ENCODE measurements around the gene UBTD1. TPM values are rescaled to one million over a fixed set of nuclear protein-coding genes. Genes with fewer than 3 reads are reported as not detected.
"Not testable (repeated sequence)": the region's sequence is repeated elsewhere in the genome, so short reads cannot be mapped to it uniquely, and the experiment has no call there.

Gene UBTD1
- total RNA-seq, 6 experiments from 2014 or later, result 5.4 to 8.8 (median 7.0) TPM

DNA sequence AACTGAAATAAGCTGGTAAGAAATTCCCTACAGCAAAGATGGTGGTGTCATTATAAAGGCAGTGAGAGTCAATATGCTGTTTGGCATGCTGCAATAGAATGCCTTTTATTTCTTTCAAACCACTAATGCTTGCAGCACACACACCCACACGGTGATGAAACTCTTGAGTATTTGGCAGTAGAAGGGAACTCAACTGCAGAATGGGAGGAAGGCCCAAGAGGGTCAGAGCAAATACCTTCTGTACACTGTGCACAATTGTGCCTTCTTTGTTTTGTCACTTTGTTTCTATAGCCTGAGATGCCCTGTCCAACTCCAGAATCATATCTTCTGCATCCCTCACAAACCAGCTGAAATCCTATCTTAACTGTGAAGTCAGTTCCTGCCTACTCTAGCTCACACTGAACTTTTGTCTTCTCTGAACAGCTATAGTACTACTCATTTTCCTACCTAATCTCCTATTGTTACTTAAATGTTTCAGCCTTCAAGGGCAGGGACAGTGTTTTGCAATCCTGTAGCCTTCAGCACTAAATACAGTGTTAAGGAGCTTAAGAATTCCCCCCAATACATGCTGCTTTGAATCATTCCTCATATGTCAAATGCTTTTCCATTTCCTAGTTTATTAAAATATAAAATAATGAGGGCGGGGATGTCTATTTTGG is 22.7 kb upstream of the UBTD1 start:
- H3K27me3 ChIP-seq, result no peaks in the 10 kb centered on the region
- ATAC-seq (peak in 2 of 4 donors; percentile 50 to 61), DNase-seq (peak in 1 of 3 donors; percentile 33)
- peaks cover 4 to 52% (median 22%) of the 10 kb centered on the region in 4 donors for H3K36me3 ChIP-seq
- intact Hi-C loops (cut with DNase I), result no loop called here
- H3K4me3 ChIP-seq, result no peak overlapping the region
- no peaks in the 10 kb centered on the region for H3K4me1 ChIP-seq
- WGBS (ENCODE audit: insufficient coverage, low coverage, low lambda C conversion rate, missing lambda C conversion rate), result 90% methylated on average over 1 of the region's 2 CpGs
- H3K9me3 ChIP-seq, result no peaks in the 10 kb centered on the region
- TF ChIP-seq POLR2A (IDR thresholded peaks at IDR 0.05), result no peak
- TF ChIP-seq, protein P1, sequence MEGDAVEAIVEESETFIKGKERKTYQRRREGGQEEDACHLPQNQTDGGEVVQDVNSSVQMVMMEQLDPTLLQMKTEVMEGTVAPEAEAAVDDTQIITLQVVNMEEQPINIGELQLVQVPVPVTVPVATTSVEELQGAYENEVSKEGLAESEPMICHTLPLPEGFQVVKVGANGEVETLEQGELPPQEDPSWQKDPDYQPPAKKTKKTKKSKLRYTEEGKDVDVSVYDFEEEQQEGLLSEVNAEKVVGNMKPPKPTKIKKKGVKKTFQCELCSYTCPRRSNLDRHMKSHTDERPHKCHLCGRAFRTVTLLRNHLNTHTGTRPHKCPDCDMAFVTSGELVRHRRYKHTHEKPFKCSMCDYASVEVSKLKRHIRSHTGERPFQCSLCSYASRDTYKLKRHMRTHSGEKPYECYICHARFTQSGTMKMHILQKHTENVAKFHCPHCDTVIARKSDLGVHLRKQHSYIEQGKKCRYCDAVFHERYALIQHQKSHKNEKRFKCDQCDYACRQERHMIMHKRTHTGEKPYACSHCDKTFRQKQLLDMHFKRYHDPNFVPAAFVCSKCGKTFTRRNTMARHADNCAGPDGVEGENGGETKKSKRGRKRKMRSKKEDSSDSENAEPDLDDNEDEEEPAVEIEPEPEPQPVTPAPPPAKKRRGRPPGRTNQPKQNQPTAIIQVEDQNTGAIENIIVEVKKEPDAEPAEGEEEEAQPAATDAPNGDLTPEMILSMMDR (IDR thresholded peaks at IDR 0.05), result no peak
- no peak overlapping the region for H3K27ac ChIP-seq

DNA sequence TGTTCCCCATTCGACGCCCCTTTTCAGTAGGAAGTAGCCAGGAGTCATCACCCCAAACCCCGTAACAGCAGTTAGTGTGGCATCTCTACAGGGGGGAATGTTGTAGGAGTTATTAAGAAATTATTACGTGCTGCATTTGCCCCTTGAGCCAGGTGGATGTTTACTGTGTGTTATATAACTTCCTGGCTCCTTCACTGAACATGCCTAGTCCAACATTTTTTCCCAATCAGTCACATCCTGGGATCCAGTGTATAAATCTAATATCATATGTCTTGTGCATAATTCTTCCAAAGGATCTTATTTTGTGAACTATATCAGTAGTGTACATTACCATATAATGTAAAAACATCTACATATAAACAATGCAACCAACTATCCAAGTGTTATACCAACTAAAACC is 19.3 kb upstream of the UBTD1 start:
- peak in 1 of 3 donors; percentile 17 for DNase-seq
- H3K27ac ChIP-seq; H3K9me3 ChIP-seq; H3K4me1 ChIP-seq; H3K27me3 ChIP-seq; ATAC-seq; H3K4me3 ChIP-seq; intact Hi-C loops (cut with DNase I): not testable (repeated sequence)
- 84% methylated on average over 4 of the region's 4 CpGs for WGBS (ENCODE audit: insufficient coverage, low coverage, low lambda C conversion rate, missing lambda C conversion rate)
- peaks cover 0 to 46% (median 13%) of the 10 kb centered on the region in 4 donors for H3K36me3 ChIP-seq

DNA sequence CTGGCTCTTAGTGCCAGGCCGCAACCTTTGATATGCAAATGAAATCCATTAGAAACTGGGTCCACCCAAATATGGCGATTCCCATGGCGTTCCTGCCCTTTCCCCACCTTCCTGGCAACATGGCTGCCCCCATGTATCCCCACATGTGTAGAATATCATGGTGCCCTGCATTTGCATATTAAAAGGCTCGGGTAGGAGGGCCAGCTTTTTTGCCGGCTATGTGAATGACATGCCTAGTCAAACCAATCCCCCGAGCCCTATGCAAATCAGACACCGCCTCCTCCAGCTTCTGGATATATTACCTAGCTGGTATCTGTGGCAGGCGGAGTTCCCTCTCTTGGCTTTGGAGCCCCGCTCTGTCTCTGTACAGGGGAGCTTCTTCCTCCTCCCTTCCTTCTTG is 18.8 kb upstream of the UBTD1 start:
- ATAC-seq, result no peak
- WGBS (ENCODE audit: insufficient coverage, low coverage, low lambda C conversion rate, missing lambda C conversion rate), result 71% methylated on average over 5 of the region's 9 CpGs

DNA sequence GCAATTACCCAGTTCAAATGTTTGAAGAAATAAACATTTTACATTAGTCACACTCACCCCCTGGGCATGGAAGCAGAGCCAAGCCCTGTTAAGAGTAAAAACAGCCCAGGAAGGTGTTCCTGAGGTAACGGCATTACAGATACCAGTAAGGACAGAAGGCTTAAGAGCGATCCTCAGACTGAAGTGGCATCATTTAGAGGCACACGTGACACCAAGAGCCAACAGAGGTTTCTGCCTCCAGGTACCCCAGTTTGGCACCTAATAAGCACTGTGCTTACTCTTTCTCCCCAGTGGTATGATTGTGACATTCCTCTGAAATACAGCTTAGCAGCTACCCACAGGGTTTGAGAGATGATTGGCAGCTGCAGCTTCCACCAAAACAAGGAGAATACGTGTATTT is 17.7 kb upstream of the UBTD1 start:
- no peaks in the 10 kb centered on the region for H3K27me3 ChIP-seq
- TF ChIP-seq, protein P1 (IDR thresholded peaks at IDR 0.05), result no peak
- no peak for TF ChIP-seq POLR2A (IDR thresholded peaks at IDR 0.05)
- no peak overlapping the region for H3K4me3 ChIP-seq
- no peak for ATAC-seq
- no peak for DNase-seq
- intact Hi-C loops (cut with DNase I), result no loop called here
- 100% methylated on average over 4 of the region's 4 CpGs for WGBS (ENCODE audit: insufficient coverage, low coverage, low lambda C conversion rate, missing lambda C conversion rate)
- H3K27ac ChIP-seq, result no peak overlapping the region
- H3K9me3 ChIP-seq, result no peaks in the 10 kb centered on the region
- H3K36me3 ChIP-seq, result peaks cover 0 to 38% (median 12%) of the 10 kb centered on the region in 4 donors
- peaks cover 0 to 4% (median under 1%) of the 10 kb centered on the region in 4 donors for H3K4me1 ChIP-seq

More for the DNA sequence above, 18.8 kb upstream of the UBTD1 start:
- Histone ChIP-seq H3K27ac (no peak overlapping the region), H3K36me3 (peaks cover 0 to 44% (median 12%) of the 10 kb centered on the region in 4 donors), H3K4me3 (no peak overlapping the region), H3K4me1 (no peaks in the 10 kb centered on the region), H3K27me3 (no peaks in the 10 kb centered on the region), H3K9me3 (no peaks in the 10 kb centered on the region)
- intact Hi-C loops (cut with DNase I), result no loop called here
- no peak for TF ChIP-seq POLR2A (IDR thresholded peaks at IDR 0.05)
- TF ChIP-seq, protein P1 (IDR thresholded peaks at IDR 0.05), result no peak
- peak in 1 of 3 donors; percentile 32 for DNase-seq

DNA sequence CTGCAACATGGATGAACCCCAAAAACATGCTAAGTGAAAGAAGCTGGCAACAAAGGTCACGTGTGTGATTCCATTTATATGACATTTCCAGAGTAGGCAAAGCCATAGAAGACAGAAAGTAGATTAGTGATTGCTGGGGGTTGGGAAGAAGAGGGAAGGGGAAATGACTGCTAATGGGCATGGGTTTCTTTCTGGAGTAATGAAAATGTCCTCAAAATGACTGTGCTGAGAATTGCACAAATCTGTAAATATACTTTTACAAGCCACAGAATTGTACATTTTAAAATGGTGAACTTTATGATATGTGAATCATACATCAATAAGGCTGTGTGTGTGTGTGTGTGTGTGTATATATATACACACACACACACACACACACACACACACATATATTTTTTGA is 16.3 kb upstream of the UBTD1 start:
- DNase-seq, result no peak
- no peaks in the 10 kb centered on the region for H3K27me3 ChIP-seq
- 89% methylated on average over 1 of the region's 1 CpG for WGBS (ENCODE audit: insufficient coverage, low coverage, low lambda C conversion rate, missing lambda C conversion rate)
- ATAC-seq, result no peak
- TF ChIP-seq, protein P1 (IDR thresholded peaks at IDR 0.05), result no peak
- no peak for TF ChIP-seq POLR2A (IDR thresholded peaks at IDR 0.05)
- H3K4me1 ChIP-seq, result peaks cover 0 to 9% (median 2%) of the 10 kb centered on the region in 4 donors
- no peaks in the 10 kb centered on the region for H3K9me3 ChIP-seq
- peaks cover 0 to 28% (median 6%) of the 10 kb centered on the region in 4 donors for H3K36me3 ChIP-seq
- H3K27ac ChIP-seq, result no peak overlapping the region
- H3K4me3 ChIP-seq, result no peak overlapping the region
- intact Hi-C loops (cut with DNase I), result no loop called here
